HG02973 (cell line): ENCODE results near the gene PSAPL1.

Experiments
- ATAC-seq: cut with Tn5 transposase; IDR thresholded peaks from one replicate; pipeline ENCODE4 v1.9.1; 2021; ENCODE audit warnings: moderate library complexity; ENCODE audit not compliant: unreplicated experiment

The PSAPL1 gene

GRCh38 chr4:7432531-7433375 is 2.0 kb downstream of the PSAPL1 start:
- ATAC-seq, result no peak

GRCh38 chr4:7431696-7432530 is 2.8 kb downstream of the PSAPL1 start:
- no peak for ATAC-seq

- no peak for ATAC-seq
Measured at GRCh38 chr4:7430965-7431695, 3.6 kb downstream of the PSAPL1 start.

- ATAC-seq, result no peak
Measured at GRCh38 chr4:7430368-7430964, 4.3 kb downstream of the PSAPL1 start.

DNA sequence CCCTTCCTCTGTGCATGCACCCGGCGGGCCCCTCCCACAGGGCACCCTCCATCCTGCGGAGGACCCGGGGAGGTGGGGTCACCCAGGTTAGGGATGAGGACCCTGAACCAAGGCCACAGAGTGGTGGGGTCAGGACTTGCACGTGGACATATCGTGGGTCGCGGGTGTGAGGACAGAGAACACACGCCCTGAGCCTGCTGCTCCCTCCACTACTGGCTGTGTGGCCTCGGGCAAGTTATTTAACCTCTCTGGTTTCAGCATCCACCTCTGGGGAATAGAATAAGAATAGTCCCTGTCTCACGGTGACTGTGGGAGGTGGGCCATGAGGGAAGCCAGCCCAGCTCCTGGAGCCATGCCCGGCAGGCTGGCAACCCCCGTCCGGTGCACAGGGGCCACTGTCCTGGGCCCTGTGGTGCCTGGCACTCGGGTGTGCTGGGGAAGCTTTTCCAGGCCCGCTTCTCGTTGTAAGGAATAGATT is 5.1 kb downstream of the PSAPL1 start:
- no peak for ATAC-seq

- no peak for ATAC-seq
Measured at GRCh38 chr4:7429069-7429416, 5.7 kb downstream of the PSAPL1 start.

DNA sequence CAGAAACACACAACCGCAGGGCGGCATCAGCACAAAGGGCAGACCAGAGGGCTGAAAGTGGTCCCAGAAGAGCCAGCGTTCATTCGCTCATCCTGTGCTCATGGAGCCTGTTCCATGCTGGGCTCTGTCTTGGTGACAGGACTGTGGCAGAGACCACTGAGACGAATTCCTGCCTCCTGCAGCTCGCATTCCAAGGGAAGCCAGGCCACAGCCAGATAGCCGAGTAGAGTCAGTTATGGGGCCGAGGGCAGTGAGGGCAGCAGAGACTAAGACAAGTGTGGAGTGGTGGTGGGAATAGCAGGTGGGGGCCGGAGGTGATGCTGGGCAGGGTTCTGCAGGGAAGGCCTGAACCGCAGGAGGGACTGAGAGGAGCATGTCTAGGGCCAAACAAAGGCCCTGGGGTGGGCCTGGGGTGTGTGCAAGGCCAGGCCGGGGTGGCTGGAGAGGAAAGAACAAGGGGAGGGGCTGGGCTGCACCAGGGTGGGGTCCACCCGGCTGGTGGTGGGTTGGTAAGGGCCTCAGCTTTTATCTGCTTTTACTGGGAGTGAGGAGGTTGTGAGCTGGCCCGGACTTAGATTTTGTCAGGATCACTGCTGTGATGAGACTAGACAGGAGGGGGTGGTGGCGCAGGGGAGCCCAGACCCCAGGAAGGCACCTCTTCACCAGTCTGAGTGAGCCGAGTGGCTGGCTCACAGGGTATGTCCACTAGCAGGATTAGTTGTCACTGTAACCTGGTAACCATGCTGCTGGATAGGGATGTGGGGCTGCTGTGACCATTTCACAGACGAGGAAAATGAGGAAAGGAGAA is 6.3 kb downstream of the PSAPL1 start:
- no peak for ATAC-seq

DNA sequence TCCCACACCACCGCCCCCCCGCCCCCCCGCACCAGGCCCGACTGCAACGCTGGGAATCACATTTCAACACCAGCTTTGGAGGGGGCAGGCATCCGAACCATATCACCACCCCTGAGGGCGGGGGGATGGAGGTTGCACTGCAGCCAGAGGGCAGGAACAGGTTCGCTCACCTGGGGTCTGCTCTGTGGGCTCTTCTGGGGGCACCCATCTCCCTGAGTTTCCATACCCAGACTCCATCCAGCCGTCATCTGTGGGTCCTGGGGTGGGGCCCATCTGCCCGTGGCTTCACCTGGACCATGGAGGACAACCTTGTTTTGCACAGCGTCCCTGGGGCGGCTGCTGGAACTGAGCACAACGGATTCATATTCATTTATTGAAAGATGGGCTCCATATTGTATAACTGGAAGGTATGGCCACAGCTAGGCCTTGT is 6.9 kb downstream of the PSAPL1 start:
- ATAC-seq, result no peak

- ATAC-seq, result no peak
Measured at GRCh38 chr4:7427361-7427760, 7.4 kb downstream of the PSAPL1 start.

DNA sequence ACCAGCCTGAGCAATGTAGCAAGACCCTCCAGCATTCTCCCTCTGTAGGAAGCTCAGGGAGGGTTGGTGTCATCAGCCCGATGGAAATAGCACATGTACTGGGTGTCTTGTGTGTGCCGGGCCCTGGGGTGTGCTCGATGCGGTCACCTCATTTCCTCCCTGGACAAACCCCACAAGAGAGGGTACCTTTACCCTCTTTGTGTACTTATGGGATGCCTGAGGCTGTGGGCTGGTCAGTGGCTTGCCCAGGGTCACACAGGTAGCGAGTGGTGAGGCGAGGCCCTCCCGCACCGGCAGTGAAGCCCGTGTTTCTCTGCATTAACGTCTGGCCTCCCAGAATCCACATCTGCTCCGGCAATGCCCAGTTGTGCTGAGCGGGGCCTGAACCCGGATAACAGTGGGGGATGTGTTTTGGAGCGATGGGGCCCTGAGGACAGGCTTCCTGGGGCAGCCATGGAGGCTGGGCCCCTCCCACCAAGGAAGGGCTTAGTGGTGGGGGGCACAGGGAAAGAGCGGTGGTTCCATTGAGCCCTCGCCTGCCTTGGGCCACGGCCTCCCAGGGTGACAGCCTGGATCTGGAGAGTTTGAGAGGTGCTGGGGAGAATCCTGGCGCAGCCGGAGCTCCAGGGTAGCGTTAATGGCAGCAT is 8.1 kb downstream of the PSAPL1 start:
- no peak for ATAC-seq

- no peak for ATAC-seq
Measured at GRCh38 chr4:7425591-7426468, 8.9 kb downstream of the PSAPL1 start.

- ATAC-seq, result no peak
Measured at GRCh38 chr4:7425124-7425523, 9.6 kb downstream of the PSAPL1 start.

DNA sequence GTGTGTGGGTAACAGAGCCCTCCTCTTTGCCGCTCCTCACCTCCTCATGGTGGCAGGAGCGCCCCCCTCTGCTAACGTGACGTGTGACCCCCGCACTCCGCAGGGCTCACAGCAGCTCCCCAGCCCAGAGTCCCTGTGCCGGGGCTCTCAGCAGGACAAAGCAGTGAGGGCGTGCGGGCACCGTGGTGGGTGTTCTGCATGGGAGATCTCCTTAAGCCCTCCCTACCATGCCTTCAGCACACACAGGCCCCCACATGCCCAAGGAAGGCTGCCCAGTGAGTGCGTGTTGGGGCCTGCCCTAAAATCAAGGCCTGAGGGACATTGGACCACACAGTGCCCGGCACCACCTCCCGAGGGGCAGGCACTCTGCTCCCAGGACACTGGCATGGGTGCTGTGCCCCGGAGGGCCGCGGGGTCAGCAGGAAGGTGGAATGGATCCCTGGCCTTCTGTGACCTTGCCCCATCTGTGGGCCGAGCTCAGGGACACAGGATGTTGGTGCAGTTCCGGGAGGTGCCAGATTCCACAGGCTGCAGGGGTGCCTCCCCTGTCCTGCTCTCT is 10.1 kb downstream of the PSAPL1 start:
- ATAC-seq, result no peak

DNA sequence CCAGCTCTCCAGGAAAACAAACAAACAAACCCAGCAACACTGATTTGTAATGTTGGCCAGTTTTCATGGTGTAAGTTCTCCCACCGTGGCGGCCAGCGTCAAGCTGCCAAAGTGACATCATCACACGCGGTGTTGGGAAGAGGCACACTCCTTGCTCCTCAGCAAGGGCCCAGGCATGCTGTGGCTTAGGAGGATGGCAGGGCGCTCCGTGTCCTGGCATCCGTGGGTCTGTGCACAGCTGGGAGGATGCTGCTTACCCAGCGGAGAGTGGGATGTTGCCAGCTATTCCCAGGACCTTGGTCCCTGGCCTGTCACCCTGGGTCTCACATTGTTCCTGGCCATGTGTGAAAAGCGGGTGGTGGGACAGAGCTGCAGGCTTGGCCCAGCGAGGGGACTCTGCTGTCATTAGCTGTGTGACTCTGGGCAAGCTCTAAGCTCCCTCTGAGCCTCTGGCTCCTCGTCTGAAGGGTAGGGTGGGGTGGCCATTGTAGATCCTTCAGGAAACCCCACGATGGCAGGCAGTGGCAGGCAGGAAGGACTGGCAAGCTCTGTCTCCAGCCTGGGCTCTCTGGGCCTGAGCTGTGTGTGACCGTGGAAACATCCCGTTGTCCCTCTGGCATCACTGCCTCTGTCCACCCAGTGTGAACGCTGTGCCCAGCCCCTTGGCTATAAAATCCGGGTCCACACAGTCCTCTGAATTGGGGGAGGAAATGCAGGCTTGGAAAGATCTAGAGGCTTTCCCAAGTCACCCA is 10.8 kb downstream of the PSAPL1 start:
- no peak for ATAC-seq

GRCh38 chr4:7423391-7423790 is 11.3 kb downstream of the PSAPL1 start:
- ATAC-seq, result no peak

GRCh38 chr4:7422898-7423180 is 11.9 kb downstream of the PSAPL1 start:
- no peak for ATAC-seq

- no peak for ATAC-seq
Measured at GRCh38 chr4:7422151-7422897, 12.4 kb downstream of the PSAPL1 start.
